Amygdala (tissue), 56 donors: ENCODE results near the gene RBM4.
A peak's percentile ranks its signal among the peaks of the same experiment; 100 is the strongest.
"Not testable (repeated sequence)": the region's sequence is repeated elsewhere in the genome, so short reads cannot be mapped to it uniquely, and the experiment has no call there.

ENCODE experiments used
- DNase-seq, 56 donors: peaks; one replicate each; lab custom pipeline; 2025; lab: John Stamatoyannopoulos, UW

The RBM4 gene

GRCh38 chr11:66616379-66617154 is 21.9 kb upstream of the RBM4 start, which contains the start of gene RBM14:
RBM14 (plus strand) TSS chr11:66616630; CDS start chr11:66616721, 91 bp downstream.
- peak; percentile 85 to 99 (median 97) for DNase-seq

DNA sequence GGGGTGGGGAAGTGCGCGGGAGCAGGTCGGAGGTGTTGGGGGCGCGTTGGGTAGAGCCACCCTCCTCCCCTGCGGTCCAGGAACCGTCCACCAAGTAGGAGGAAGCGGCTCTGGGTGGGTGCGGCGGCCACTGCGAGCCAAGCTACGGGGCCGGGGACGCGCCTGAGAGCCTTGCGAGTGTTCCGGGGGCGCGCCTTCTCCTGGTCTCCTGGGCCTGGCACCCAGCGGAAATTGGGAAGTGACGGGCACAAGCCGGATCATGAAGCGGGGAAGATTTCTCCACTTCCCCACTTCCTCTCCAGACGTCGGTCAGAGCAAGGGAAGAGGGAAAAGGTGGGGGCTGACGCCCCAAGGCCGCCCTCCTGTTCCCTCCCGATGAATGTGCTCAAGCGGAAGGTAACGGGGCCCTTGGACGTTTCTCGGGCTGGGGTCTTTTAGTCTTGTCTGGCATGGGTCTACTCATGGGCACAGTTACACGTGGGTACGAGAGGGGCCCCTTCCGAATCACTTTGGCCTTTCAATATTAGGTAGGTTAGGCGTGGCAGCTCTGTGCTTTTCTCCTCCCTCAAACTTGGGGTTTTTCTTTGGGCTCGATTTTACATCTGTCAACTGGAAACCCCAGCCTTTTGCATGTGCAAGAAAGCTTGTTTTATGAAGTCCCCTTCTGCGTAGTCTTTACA is 21.2 kb upstream of the RBM4 start:
- DNase-seq, result peak in 15 of 56 donors; percentile 34 to 83 (median 69)

DNA sequence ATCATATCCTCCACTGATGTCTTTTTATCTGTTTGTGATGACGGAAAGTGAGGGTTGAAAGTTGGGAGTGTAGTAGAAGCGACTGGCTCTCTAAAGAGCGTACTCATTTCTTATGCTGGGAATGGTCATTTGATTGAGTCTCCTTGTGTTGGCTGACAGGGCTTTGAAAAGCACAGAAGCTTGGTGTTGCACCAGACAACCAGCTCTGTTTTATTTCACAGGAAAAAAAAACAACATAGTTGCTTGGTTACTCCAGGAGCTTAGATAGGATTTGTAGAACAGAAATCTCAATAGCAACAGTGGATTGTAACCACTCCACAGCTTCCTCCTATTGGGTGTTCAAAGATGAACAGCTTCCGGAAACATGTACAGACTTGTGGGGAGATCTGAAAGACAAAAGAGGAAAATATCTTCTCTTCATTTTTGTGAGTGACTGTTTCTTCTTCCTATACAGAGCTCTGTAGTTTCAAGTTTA is 19.4 kb upstream of the RBM4 start:
- DNase-seq, result peak in 3 of 56 donors; percentile 15 to 21 (median 19)

DNA sequence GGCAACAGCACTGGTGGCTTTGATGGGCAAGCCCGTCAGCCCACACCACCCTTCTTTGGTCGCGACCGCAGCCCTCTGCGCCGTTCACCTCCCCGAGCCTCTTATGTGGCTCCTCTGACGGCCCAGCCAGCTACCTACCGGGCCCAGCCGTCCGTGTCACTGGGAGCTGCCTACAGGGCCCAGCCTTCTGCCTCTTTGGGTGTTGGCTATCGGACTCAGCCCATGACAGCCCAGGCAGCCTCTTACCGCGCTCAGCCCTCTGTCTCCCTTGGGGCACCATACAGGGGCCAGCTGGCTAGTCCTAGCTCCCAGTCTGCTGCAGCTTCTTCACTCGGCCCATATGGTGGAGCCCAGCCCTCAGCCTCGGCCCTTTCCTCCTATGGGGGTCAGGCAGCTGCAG is 14.1 kb upstream of the RBM4 start:
- DNase-seq, result no peak

DNA sequence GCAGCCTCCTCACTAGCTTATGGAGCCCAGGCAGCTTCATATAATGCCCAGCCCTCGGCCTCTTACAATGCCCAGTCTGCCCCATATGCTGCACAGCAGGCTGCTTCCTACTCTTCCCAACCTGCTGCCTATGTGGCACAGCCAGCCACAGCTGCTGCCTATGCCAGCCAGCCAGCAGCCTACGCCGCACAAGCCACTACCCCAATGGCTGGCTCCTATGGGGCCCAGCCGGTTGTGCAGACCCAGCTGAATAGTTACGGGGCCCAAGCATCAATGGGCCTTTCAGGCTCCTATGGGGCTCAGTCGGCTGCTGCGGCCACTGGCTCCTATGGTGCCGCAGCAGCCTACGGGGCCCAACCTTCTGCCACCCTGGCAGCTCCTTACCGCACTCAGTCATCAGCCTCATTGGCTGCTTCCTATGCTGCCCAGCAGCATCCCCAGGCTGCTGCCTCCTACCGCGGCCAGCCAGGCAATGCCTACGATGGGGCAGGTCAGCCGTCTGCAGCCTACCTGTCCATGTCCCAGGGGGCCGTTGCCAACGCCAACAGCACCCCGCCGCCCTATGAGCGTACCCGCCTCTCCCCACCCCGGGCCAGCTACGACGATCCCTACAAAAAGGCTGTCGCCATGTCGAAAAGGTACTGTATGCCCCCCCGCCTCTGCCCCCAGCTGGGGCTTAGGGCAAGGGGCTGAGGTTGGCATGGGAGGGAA is 13.3 kb upstream of the RBM4 start:
- no peak for DNase-seq

GRCh38 chr11:66625752-66626149 is 12.8 kb upstream of the RBM4 start:
- no peak for DNase-seq

DNA sequence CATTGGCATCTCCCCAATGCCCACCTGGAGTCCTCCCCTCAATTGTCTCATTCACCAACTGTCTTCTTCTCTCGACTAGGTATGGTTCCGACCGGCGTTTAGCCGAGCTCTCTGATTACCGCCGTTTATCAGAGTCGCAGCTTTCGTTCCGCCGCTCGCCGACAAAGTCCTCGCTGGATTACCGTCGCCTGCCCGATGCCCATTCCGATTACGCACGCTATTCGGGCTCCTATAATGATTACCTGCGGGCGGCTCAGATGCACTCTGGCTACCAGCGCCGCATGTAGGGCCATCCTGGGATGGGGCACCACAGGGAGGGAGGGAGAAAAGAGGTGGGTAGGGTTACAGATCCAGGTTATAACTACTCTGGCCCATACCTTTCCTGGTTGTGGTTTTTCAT is 12.1 kb upstream of the RBM4 start:
- no peak for DNase-seq

- DNase-seq, result peak in 2 of 56 donors; percentile 9 to 24
These were observed 11.6 kb upstream of the RBM4 start for GRCh38 chr11:66626926-66627325.

DNA sequence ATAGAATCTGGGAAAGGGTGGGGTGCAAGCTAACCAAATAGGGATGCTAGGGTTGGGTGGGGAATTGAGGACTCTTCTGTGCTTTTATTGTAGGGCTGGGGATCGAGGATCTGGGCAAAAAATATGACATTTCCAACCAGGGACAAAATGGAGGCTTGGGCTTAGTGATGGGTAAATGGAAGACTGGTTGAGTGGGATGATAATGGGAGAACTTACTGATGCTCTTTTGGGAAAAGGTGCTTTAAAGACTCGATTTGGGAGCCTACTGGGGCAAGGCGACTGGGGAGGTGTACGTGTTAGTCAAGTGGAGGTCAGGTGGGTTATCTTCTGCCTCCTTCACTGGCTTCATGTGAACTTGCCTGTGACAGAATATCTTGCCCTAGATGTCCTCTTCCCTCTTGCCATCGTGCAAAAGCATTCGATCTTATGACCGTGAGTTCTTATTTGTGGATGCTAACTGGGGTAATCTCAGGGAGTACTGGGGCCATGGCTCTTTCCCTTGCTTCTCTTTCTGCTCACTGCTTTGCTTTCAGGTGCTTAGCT is 10.4 kb upstream of the RBM4 start:
- no peak for DNase-seq

DNA sequence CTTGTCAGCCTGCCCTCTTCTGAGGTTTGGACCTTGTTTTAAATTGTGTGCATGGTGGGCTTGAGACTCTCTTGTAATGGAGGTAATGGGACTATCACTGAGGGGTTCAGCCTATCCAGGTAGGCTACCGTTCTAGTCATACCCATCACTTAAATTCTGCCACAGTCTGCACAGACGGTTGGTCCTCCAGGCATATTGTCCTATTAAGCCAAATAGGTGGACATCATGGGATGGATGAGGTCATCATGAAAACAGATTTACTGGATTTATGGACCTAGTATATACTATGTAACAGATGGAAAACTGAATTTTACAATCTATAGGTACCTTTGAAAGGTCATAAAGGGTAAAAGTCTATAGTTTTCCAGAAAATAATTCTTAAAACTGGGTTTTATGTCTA is 9.1 kb upstream of the RBM4 start:
- no peak for DNase-seq

DNA sequence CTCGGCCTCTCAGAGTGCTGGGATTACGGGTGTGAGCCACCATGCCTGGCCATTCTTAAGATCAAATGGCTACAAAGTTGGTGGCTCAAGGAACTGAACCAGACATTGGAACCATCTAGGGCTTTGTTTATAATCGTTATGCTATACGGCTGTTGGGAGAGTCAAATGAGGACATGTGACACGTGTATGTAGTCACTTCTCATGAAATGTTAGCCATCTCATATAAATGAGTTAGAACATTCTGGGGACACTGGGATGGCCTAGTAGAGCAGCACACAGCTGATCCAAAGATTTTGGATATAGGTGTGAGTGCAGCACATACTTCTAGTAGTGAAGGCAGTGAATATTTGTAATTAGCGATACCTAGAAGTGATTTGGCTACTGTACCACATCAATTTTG is 6.6 kb upstream of the RBM4 start:
- no peak for DNase-seq

GRCh38 chr11:66632952-66633351 is 5.6 kb upstream of the RBM4 start:
- no peak for DNase-seq

GRCh38 chr11:66636411-66636810 is 2.1 kb upstream of the RBM4 start:
- DNase-seq, result no peak

GRCh38 chr11:66637557-66638176 is 836 bp upstream of the RBM4 start:
- peak in 1 of 56 donors; percentile 33 for DNase-seq

DNA sequence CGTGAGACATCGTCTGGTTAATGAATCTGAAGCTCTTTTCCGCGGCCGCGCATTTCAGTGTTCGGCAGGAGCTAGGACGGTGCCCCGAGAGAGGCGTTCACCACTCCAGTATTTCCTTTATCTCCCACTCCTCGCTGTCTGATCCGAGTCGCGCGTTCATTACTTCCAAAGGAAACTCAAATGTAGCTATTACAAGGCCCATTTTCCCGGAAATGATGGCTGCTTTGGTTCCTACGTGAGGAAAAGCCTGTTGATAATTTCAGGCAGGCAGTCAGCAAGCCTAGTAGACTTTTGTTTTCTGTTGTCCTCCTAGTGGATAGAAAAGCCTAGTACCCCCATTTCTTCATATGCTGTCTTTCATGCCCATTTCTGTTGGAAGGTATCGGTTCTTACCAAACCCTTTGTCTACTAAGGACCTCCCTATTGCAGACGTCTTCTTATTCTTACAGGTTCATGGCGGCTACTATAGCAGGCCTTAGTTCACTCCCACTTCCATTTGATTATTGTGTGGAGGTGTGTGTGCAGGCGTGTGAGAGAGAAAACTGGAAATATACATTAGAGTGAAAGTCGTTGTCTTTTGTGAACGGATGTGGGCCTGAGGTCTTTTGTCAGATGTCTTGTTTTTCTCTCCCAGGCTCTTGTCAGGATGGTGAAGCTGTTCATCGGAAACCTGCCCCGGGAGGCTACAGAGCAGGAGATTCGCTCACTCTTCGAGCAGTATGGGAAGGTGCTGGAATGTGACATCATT is 737 bp downstream of the RBM4 start:
- peak in 14 of 56 donors; percentile 10 to 65 (median 48) for DNase-seq

- not testable (repeated sequence) for DNase-seq
These were observed 1.4 kb downstream of the RBM4 start for GRCh38 chr11:66639814-66640340.

DNA sequence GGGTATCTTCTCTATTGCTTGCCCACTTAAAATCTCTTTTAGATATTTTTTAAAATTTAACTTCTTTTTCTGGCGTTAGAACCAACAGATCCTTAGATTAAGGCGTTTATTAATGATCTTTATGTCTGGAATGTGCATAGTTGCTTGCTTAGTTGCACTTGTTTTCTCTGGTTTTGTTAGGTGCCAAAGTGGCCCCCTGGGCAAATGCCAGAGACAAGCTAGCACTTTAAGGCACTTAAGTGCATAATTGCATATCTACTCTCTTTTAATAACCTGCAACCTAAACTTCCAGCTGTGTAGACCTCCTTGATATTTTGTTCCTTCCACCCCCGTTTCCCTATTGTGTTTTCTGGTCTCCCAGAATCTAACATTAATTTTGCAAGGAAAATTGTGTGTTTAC is 3.3 kb downstream of the RBM4 start:
- no peak for DNase-seq

DNA sequence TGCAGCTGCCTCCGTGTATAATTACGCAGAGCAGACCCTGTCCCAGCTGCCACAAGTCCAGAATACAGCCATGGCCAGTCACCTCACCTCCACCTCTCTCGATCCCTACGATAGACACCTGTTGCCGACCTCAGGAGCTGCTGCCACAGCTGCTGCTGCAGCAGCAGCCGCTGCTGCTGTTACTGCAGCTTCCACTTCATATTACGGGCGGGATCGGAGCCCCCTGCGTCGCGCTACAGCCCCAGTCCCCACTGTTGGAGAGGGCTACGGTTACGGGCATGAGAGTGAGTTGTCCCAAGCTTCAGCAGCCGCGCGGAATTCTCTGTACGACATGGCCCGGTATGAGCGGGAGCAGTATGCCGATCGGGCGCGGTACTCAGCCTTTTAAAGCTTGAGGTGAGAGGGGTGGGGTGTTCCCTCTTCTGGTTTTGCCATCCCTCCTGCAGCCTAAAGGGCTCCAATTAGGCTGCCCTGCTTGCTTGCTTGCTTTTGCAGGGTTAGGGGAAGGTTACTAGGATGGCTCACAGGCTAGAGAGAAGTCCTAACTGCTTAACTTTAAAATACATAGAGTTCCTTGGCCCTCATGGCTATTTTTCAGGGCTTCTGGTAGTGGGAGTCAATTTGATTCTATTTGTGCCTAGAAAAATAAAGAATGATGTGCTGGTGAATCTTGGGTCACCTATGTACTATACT is 5.4 kb downstream of the RBM4 start:
- DNase-seq, result no peak

- no peak for DNase-seq
These were observed 8.3 kb downstream of the RBM4 start for GRCh38 chr11:66646828-66647227.
